Neural progenitor cell (in vitro differentiated cells): ENCODE data around the gene TOR4A. TPM values are rescaled to one million over a fixed set of nuclear protein-coding genes. Genes with fewer than 3 reads are reported as not detected.

Source experiments
- DNase-seq: peaks from one replicate; pipeline ENCODE4 v3.0.0-alpha.2; 2016; ENCODE audit warnings: low spot score
- H2AFZ ChIP-seq: fragments of 200-600 bp; sonication (generic); replicated peaks from 2 replicates; pipeline ENCODE4 v1.6.1; 2016; ENCODE audit warnings: antibody characterized with exemption
- H3F3A ChIP-seq: fragments of 200-600 bp; sonication (generic); 2 replicates; pipeline ENCODE4 v1.6.1; 2016; ENCODE audit warnings: antibody characterized with exemption, low read depth
- H3K27ac ChIP-seq: fragments of 200-600 bp; sonication (generic); 2 replicates; pipeline ENCODE4 v1.5.1; 2016; ENCODE audit warnings: mild to moderate bottlenecking
- H3K27me3 ChIP-seq: fragments of 200-600 bp; sonication (generic); 2 replicates; pipeline ENCODE4 v1.6.1; 2016; ENCODE audit warnings: mild to moderate bottlenecking, moderate library complexity
- H3K36me3 ChIP-seq: fragments of 200-600 bp; sonication (generic); 2 replicates; pipeline ENCODE4 v1.5.1; 2016
- H3K4me1 ChIP-seq: fragments of 200-600 bp; sonication (generic); 2 replicates; pipeline ENCODE4 v1.6.1; 2016; ENCODE audit warnings: mixed run types
- H3K4me2 ChIP-seq: fragments of 200-600 bp; sonication (generic); 2 replicates; pipeline ENCODE4 v1.6.1; 2016
- H3K4me3 ChIP-seq: fragments of 200-600 bp; sonication (generic); 2 replicates; pipeline ENCODE4 v1.5.1; 2016
- H3K79me2 ChIP-seq: fragments of 200-600 bp; sonication (generic); 2 replicates; pipeline ENCODE4 v1.6.1; 2016; ENCODE audit warnings: low read depth
- H3K9ac ChIP-seq: fragments of 200-600 bp; sonication (generic); 2 replicates; pipeline ENCODE4 v1.6.1; 2016
- H3K9me3 ChIP-seq: fragments of 200-600 bp; sonication (generic); 2 replicates; pipeline ENCODE4 v1.5.1; 2016; ENCODE audit warnings: low read depth
- H4K20me1 ChIP-seq: fragments of 200-600 bp; sonication (generic); 2 replicates; pipeline ENCODE4 v1.6.1; 2016; ENCODE audit warnings: low read depth
- H3K27ac Mint-ChIP-seq: 3 replicates; pipeline ENCODE4 v1.8.0; 2021; ENCODE audit warnings: mixed read lengths
- H3K27me3 Mint-ChIP-seq: 2 replicates; pipeline ENCODE4 v1.8.0; 2022; ENCODE audit warnings: low read depth, mild to moderate bottlenecking, inconsistent platforms, moderate library complexity, mixed read lengths; ENCODE audit not compliant: insufficient read depth
- H3K36me3 Mint-ChIP-seq: 3 replicates; pipeline ENCODE4 v1.8.0; 2021; ENCODE audit warnings: mixed read lengths
- H3K4me1 Mint-ChIP-seq: 3 replicates; pipeline ENCODE4 v1.8.0; 2021; ENCODE audit warnings: mixed read lengths
- H3K4me3 Mint-ChIP-seq: 3 replicates; pipeline ENCODE4 v1.8.0; 2021; ENCODE audit warnings: mild to moderate bottlenecking, moderate library complexity, mixed read lengths
- H3K9me3 Mint-ChIP-seq: 3 replicates; pipeline ENCODE4 v1.8.0; 2020; ENCODE audit warnings: mixed read lengths
- CTCF ChIP-seq: fragments of 200-600 bp; sonication (generic); IDR thresholded peaks from 2 replicates; pipeline ENCODE4 v1.5.1; 2017; ENCODE audit warnings: antibody characterized with exemption, mild to moderate bottlenecking
- EZH2 ChIP-seq: fragments of 200-600 bp; sonication (generic); IDR thresholded peaks from 2 replicates; pipeline ENCODE4 v1.6.1; 2017; ENCODE audit warnings: antibody characterized with exemption, mild to moderate bottlenecking, moderate library complexity
- EZH2phosphoT487 ChIP-seq: fragments of 200-600 bp; sonication (generic); IDR thresholded peaks from 2 replicates; pipeline ENCODE4 v1.6.1; 2017; ENCODE audit warnings: antibody characterized with exemption
- total RNA-seq: library from RNA; depleted of rRNA; stranded (reverse); fragments of >200 nt; gene quantifications from 2 replicates; pipeline ENCODE4 v1.2.3, GENCODE V29; 2015; ENCODE audit warnings: low replicate concordance

Gene TOR4A
- total RNA-seq, 1 donor from 2014 or later: 0.39 TPM

- DNase-seq: peak; percentile 65
- no peaks in the 10 kb centered on the region for H3K9me3 Mint-ChIP-seq
- peak overlapping the region; percentile 99 for H3K4me3 ChIP-seq
- no peak overlapping the region for H3K9ac ChIP-seq
- H3K27me3 Mint-ChIP-seq: peaks cover 7% of the 10 kb centered on the region
- H4K20me1 ChIP-seq: peaks cover 19% of the 10 kb centered on the region
- peak overlapping the region; percentile 99 for H3K27ac Mint-ChIP-seq
- H3K4me1 Mint-ChIP-seq: peaks cover 28% of the 10 kb centered on the region
- H3K4me1 ChIP-seq: peaks cover 31% of the 10 kb centered on the region
- TF ChIP-seq EZH2 (no peak), CTCF (no peak), EZH2phosphoT487 (no peak)
- peak overlapping the region; percentile 95 for H3K4me3 Mint-ChIP-seq
- peak overlapping the region; percentile 100 for H3K4me2 ChIP-seq
- H3K27me3 ChIP-seq: peaks cover 6% of the 10 kb centered on the region
- peaks cover 10% of the 10 kb centered on the region for H3F3A ChIP-seq
- H3K9me3 ChIP-seq: no peaks in the 10 kb centered on the region
- no peaks in the 10 kb centered on the region for H3K36me3 ChIP-seq
- peaks cover 20% of the 10 kb centered on the region for H3K79me2 ChIP-seq
- peaks cover 5% of the 10 kb centered on the region for H3K36me3 Mint-ChIP-seq
- peak overlapping the region; percentile 53 for H2AFZ ChIP-seq
- no peak overlapping the region for H3K27ac ChIP-seq
Measured at GRCh38 chr9:137253717-137254623, 23.6 kb upstream of the TOR4A start.

DNA sequence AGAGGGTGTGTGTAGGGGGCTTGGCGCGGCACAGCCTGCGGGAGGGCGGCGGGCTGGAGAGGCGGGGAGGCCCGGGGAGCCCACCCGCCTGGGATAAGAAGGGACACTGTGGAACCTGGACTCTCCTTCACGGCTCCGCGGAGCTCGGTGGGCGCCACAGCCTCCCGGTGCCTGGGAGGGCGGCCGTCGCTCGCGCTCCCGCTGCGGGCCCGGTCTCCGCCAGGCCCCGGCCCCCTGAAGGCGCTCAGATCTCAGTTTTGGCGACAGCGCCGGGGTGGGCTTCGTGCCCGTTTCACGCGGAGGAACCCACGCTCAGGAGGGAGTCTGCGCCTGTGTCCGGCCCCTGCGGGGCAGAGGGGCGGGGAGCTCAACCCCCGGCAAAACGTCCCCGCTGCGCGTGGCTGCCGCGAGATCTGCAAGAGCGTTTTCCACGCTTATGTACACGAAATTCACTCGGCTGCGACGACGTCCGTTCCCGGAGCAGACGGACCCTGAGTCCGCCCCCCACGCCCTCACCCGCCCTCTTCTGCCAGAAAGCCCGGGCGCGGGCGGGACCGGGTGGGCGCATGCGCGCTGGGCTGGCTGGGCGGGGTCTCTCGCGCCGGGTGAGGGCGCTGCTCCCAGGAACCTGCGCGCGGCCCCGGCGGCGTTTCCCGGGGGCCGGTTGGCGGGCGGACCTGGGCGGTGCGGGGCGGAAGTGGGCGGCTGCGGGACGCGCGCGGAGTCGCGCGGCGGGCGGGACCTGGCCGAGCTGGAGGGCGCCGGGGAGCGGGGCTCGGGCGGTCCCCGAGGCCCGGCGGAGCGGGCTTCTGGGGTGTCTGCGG is 22.7 kb upstream of the TOR4A start, which contains the start of gene NELFB:
Gene NELFB, plus strand, starts transcription at position 704 of the 824 bp plus-strand sequence.
- DNase-seq: peak; percentile 94
- Mint-ChIP-seq H3K4me3 (peak within 1 kb of the TSS; percentile 95), H3K27ac (peak within 1 kb of the TSS; percentile 99), H3K9me3 (no peaks in the 10 kb centered on the region), H3K4me1 (peaks cover 27% of the 10 kb centered on the region), H3K27me3 (peaks cover 9% of the 10 kb centered on the region), H3K36me3 (peaks cover 9% of the 10 kb centered on the region)
- peaks cover 20% of the 10 kb centered on the region for H3K79me2 ChIP-seq
- no peaks in the 10 kb centered on the region for H3K36me3 ChIP-seq
- peak within 1 kb of the TSS; percentile 83 for H2AFZ ChIP-seq
- peaks cover 31% of the 10 kb centered on the region for H3K4me1 ChIP-seq
- H3K27ac ChIP-seq: peak within 1 kb of the TSS; percentile 9
- H4K20me1 ChIP-seq: peaks cover 19% of the 10 kb centered on the region
- peak within 1 kb of the TSS; percentile 94 for H3K9ac ChIP-seq
- peak within 1 kb of the TSS; percentile 100 for H3K4me2 ChIP-seq
- TF ChIP-seq EZH2 (no peak), CTCF (peak; percentile 23)
- no peaks in the 10 kb centered on the region for H3K9me3 ChIP-seq
- peak within 1 kb of the TSS; percentile 99 for H3K4me3 ChIP-seq
- peaks cover 10% of the 10 kb centered on the region for H3F3A ChIP-seq
- H3K27me3 ChIP-seq: peaks cover 6% of the 10 kb centered on the region

DNA sequence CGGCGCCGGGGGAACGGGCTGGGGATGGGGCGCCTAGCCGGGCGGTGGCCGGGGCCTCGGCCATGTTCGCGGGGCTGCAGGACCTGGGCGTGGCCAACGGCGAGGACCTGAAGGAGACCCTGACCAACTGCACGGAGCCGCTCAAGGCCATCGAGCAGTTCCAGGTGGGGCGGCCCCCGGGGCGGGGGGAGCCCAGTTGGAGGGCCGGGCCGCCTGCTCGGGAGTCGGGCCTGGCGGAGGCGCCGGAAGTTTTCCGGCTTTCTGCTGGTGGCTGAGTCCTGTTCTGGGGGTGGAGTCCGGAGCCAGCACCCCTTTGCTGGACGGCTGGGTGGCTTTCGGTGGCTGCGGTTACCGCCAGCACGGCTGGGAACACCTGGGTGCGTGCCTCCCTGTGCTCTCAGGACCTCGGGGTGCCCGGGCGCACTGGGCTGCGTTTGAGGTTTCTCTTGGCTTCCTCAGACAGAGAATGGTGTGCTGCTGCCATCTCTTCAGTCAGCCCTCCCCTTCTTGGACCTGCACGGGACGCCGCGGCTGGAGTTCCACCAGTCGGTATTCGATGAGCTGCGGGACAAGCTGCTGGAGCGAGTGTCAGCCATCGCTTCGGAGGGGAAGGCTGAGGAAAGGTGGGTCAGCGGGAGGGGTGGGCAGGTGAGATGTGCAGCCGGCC is 21.9 kb upstream of the TOR4A start:
- Histone ChIP-seq H2AFZ (peak overlapping the region; percentile 83), H3K4me1 (peaks cover 31% of the 10 kb centered on the region), H3F3A (peaks cover 12% of the 10 kb centered on the region), H3K27me3 (peaks cover 6% of the 10 kb centered on the region), H3K36me3 (no peaks in the 10 kb centered on the region), H3K4me2 (peak overlapping the region; percentile 99), H4K20me1 (peaks cover 19% of the 10 kb centered on the region), H3K79me2 (peaks cover 20% of the 10 kb centered on the region), H3K9me3 (no peaks in the 10 kb centered on the region), H3K4me3 (peak overlapping the region; percentile 99), H3K27ac (peak overlapping the region; percentile 9), H3K9ac (peak overlapping the region; percentile 94)
- Mint-ChIP-seq H3K4me1 (peaks cover 23% of the 10 kb centered on the region), H3K4me3 (peak overlapping the region; percentile 90), H3K36me3 (peaks cover 9% of the 10 kb centered on the region), H3K27ac (no peak overlapping the region), H3K27me3 (peaks cover 9% of the 10 kb centered on the region), H3K9me3 (no peaks in the 10 kb centered on the region)
- DNase-seq: no peak
- TF ChIP-seq EZH2: no peak
- no peak for TF ChIP-seq EZH2phosphoT487
- no peak for TF ChIP-seq CTCF
